GM23338 (cell line): ENCODE results near the gene F9. TPM values are rescaled to one million over a fixed set of nuclear protein-coding genes. Genes with fewer than 3 reads are reported as not detected.

Source experiments
- ATAC-seq: fragments of 200-7000 bp; cut with Tn5 transposase; 3 replicates; pipeline ENCODE4 v1.9.1; 2020
- DNase-seq: peaks from one replicate; pipeline ENCODE4 v3.0.0-alpha.2; 2015; ENCODE audit warnings: low spot score
- H2AFZ ChIP-seq: fragments of 200-600 bp; sonication (generic); 2 replicates; pipeline ENCODE4 v1.8.0; 2016; ENCODE audit warnings: antibody characterized with exemption, mild to moderate bottlenecking, moderate library complexity
- H3F3A ChIP-seq: fragments of 200-600 bp; sonication (generic); replicated peaks from 2 replicates; pipeline ENCODE4 v1.8.0; 2017; ENCODE audit warnings: antibody characterized with exemption, mixed run types, low read depth
- H3K27ac ChIP-seq: fragments of 200-600 bp; sonication (generic); 2 replicates; pipeline ENCODE4 v1.6.1; 2016; ENCODE audit warnings: low read depth
- H3K27me3 ChIP-seq: fragments of 200-600 bp; sonication (generic); 2 replicates; pipeline ENCODE4 v1.8.0; 2016; ENCODE audit warnings: mild to moderate bottlenecking, mixed run types, moderate library complexity; ENCODE audit not compliant: insufficient read depth
- H3K36me3 ChIP-seq: fragments of 200-600 bp; sonication (generic); 2 replicates; pipeline ENCODE4 v1.8.0; 2016; ENCODE audit warnings: mild to moderate bottlenecking; ENCODE audit not compliant: insufficient read depth
- H3K4me1 ChIP-seq: fragments of 200-600 bp; sonication (generic); 2 replicates; pipeline ENCODE4 v1.8.0; 2016; ENCODE audit warnings: mild to moderate bottlenecking, moderate library complexity; ENCODE audit not compliant: insufficient read depth
- H3K4me2 ChIP-seq: fragments of 200-600 bp; sonication (generic); 2 replicates; pipeline ENCODE4 v1.7.1; 2017; ENCODE audit warnings: mixed run types
- H3K4me3 ChIP-seq: fragments of 200-600 bp; sonication (generic); 2 replicates; pipeline ENCODE4 v1.6.1; 2016; ENCODE audit warnings: mixed run types
- H3K79me2 ChIP-seq: fragments of 200-600 bp; sonication (generic); replicated peaks from 2 replicates; pipeline ENCODE4 v1.8.0; 2017; ENCODE audit warnings: mild to moderate bottlenecking; ENCODE audit not compliant: insufficient read depth
- H3K9me2 ChIP-seq: fragments of 200-600 bp; sonication (generic); 2 replicates; pipeline ENCODE4 v1.8.0; 2017; ENCODE audit not compliant: insufficient read depth
- H4K20me1 ChIP-seq: fragments of 200-600 bp; sonication (generic); replicated peaks from 2 replicates; pipeline ENCODE4 v1.8.0; 2017; ENCODE audit warnings: mild to moderate bottlenecking; ENCODE audit not compliant: insufficient read depth
- H3K27ac Mint-ChIP-seq: 2 replicates; pipeline ENCODE4 v1.8.0; 2020; ENCODE audit warnings: inconsistent platforms, mild to moderate bottlenecking, moderate library complexity, mixed read lengths
- H3K27me3 Mint-ChIP-seq: 3 replicates; pipeline ENCODE4 v1.8.0; 2022; ENCODE audit warnings: low read depth, mild to moderate bottlenecking, moderate library complexity, mixed read lengths, inconsistent platforms; ENCODE audit not compliant: insufficient read depth, poor library complexity
- H3K36me3 Mint-ChIP-seq: 3 replicates; pipeline ENCODE4 v1.8.0; 2021; ENCODE audit warnings: low read depth, mild to moderate bottlenecking, inconsistent platforms, moderate library complexity, mixed read lengths
- H3K4me1 Mint-ChIP-seq: 3 replicates; pipeline ENCODE4 v1.8.0; 2020; ENCODE audit warnings: mild to moderate bottlenecking, inconsistent platforms, mixed read lengths
- H3K4me3 Mint-ChIP-seq: 3 replicates; pipeline ENCODE4 v1.8.0; 2021; ENCODE audit warnings: moderate library complexity, mild to moderate bottlenecking, inconsistent platforms, mixed read lengths
- H3K9me3 Mint-ChIP-seq: 3 replicates; pipeline ENCODE4 v1.8.0; 2020; ENCODE audit warnings: moderate library complexity, mild to moderate bottlenecking, inconsistent platforms, mixed read lengths
- CREB1 ChIP-seq: fragments of 250-450 bp; sonication (Bioruptor Pico); IDR thresholded peaks from 2 replicates; pipeline ENCODE4 v1.5.0; 2020; ENCODE audit warnings: low read depth, mild to moderate bottlenecking, moderate library complexity
- CTCF ChIP-seq, 2 experiments: fragments of 200-600 bp in 1 of 2; sonication (generic) in 1 of 2; conservative IDR thresholded peaks; 2 replicates each; pipeline versions ENCODE4 v1.5.1 to v1.6.1; 2016 to 2017; ENCODE audit warnings: antibody characterized with exemption in 2 of 2, low read depth in 2 of 2, mild to moderate bottlenecking in 2 of 2, moderate library complexity in 1 of 2
- EZH2 ChIP-seq: fragments of 200-600 bp; sonication (generic); IDR thresholded peaks from one replicate; pipeline ENCODE4 v1.8.0; 2017; ENCODE audit warnings: antibody characterized with exemption, mild to moderate bottlenecking, low read depth; ENCODE audit not compliant: unreplicated experiment
- EZH2phosphoT487 ChIP-seq: fragments of 200-600 bp; sonication (generic); IDR thresholded peaks from one replicate; pipeline ENCODE4 v1.8.1; 2018; ENCODE audit warnings: antibody characterized with exemption; ENCODE audit not compliant: unreplicated experiment
- JUNB ChIP-seq: IDR thresholded peaks from one replicate; pipeline ENCODE4 v1.6.1; 2016; ENCODE audit warnings: antibody characterized with exemption; ENCODE audit not compliant: unreplicated experiment
- NANOG ChIP-seq: IDR thresholded peaks from 2 replicates; pipeline ENCODE4 v1.6.1; 2016; ENCODE audit warnings: antibody characterized with exemption, borderline replicate concordance
- POLR2AphosphoS5 ChIP-seq: IDR thresholded peaks from 2 replicates; pipeline ENCODE4 v1.6.1; 2016; ENCODE audit warnings: antibody characterized with exemption, low read depth
- REST ChIP-seq: IDR thresholded peaks from one replicate; pipeline ENCODE4 v1.6.1; 2018; ENCODE audit warnings: antibody characterized with exemption; ENCODE audit not compliant: unreplicated experiment
- STAT1 ChIP-seq: IDR thresholded peaks from one replicate; pipeline ENCODE4 v1.6.1; 2016; ENCODE audit warnings: antibody characterized with exemption; ENCODE audit not compliant: unreplicated experiment
- ZNF114 ChIP-seq: fragments of 250-450 bp; sonication (Bioruptor Pico); IDR thresholded peaks from 2 replicates; pipeline ENCODE4 v1.5.0; 2020; ENCODE audit warnings: mild to moderate bottlenecking, moderate library complexity
- ZNF331 ChIP-seq: fragments of 250-450 bp; sonication (Bioruptor Pico); IDR thresholded peaks from 2 replicates; pipeline ENCODE4 v1.5.0; 2020; ENCODE audit warnings: low read depth, mild to moderate bottlenecking, moderate library complexity
- long read RNA-seq: library from polyadenylated mRNA; unstranded; transcript quantifications from one replicate; pipeline ENCODE4 v2.0.0, GENCODE V29; 2020; ENCODE audit not compliant: unreplicated experiment
- polyA plus RNA-seq: library from polyadenylated mRNA; unstranded; fragments of >200 nt; fragmentation: Nextera tagmentation; extraction: Ambion mirVana; gene quantifications from 2 replicates; pipeline ENCODE4 v1.2.1, GENCODE V29; 2016
- total RNA-seq: library from RNA; depleted of rRNA; stranded (reverse); fragments of >200 nt; shearing (Covaris generic); gene quantifications from 2 replicates; pipeline ENCODE4 v1.2.3, GENCODE V29; 2014; rRNA removed
- TF ChIP-seq, protein P1 (sequence below): fragments of 250-450 bp; sonication (Bioruptor Pico); IDR thresholded peaks from 2 replicates; pipeline ENCODE4 v1.5.0; 2020; ENCODE audit warnings: mild to moderate bottlenecking, moderate library complexity
- TF ChIP-seq, protein P2 (sequence below): IDR thresholded peaks from 2 replicates; pipeline ENCODE4 v1.6.1; 2016; ENCODE audit warnings: antibody characterized with exemption

Gene F9
- total RNA-seq, result not detected in 2 replicates
- polyA plus RNA-seq, result not detected in 2 replicates
- long read RNA-seq, result 0 reads

DNA sequence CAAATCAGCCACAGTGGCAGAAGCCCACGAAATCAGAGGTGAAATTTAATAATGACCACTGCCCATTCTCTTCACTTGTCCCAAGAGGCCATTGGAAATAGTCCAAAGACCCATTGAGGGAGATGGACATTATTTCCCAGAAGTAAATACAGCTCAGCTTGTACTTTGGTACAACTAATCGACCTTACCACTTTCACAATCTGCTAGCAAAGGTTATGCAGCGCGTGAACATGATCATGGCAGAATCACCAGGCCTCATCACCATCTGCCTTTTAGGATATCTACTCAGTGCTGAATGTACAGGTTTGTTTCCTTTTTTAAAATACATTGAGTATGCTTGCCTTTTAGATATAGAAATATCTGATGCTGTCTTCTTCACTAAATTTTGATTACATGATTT, at the start of gene F9:
Gene F9, plus strand, starts transcription at position 190 of the 400 bp plus-strand sequence. Its CDS starts 26 bp downstream, at position 216.
- H3K27me3 ChIP-seq, result no peaks in the 10 kb centered on the region
- no peaks in the 10 kb centered on the region for H3K4me1 ChIP-seq
- Mint-ChIP-seq H3K27me3 (no peaks in the 10 kb centered on the region), H3K36me3 (no peaks in the 10 kb centered on the region), H3K9me3 (no peaks in the 10 kb centered on the region), H3K4me1 (no peaks in the 10 kb centered on the region), H3K4me3 (no peak within 1 kb of the TSS), H3K27ac (no peak within 1 kb of the TSS)
- ATAC-seq, result no peak
- TF ChIP-seq EZH2phosphoT487 (no peak), ZNF331 (no peak), POLR2AphosphoS5 (no peak), CTCF (conservative IDR thresholded peaks at IDR 0.05; ENCODE audit: low read depth in 2 of 2) (no peak), ZNF114 (no peak), NANOG (no peak), EZH2 (no peak), CREB1 (CRISPR knock-in tag) (no peak), STAT1 (no peak), REST (no peak), JUNB (no peak)
- TF ChIP-seq, protein P1, sequence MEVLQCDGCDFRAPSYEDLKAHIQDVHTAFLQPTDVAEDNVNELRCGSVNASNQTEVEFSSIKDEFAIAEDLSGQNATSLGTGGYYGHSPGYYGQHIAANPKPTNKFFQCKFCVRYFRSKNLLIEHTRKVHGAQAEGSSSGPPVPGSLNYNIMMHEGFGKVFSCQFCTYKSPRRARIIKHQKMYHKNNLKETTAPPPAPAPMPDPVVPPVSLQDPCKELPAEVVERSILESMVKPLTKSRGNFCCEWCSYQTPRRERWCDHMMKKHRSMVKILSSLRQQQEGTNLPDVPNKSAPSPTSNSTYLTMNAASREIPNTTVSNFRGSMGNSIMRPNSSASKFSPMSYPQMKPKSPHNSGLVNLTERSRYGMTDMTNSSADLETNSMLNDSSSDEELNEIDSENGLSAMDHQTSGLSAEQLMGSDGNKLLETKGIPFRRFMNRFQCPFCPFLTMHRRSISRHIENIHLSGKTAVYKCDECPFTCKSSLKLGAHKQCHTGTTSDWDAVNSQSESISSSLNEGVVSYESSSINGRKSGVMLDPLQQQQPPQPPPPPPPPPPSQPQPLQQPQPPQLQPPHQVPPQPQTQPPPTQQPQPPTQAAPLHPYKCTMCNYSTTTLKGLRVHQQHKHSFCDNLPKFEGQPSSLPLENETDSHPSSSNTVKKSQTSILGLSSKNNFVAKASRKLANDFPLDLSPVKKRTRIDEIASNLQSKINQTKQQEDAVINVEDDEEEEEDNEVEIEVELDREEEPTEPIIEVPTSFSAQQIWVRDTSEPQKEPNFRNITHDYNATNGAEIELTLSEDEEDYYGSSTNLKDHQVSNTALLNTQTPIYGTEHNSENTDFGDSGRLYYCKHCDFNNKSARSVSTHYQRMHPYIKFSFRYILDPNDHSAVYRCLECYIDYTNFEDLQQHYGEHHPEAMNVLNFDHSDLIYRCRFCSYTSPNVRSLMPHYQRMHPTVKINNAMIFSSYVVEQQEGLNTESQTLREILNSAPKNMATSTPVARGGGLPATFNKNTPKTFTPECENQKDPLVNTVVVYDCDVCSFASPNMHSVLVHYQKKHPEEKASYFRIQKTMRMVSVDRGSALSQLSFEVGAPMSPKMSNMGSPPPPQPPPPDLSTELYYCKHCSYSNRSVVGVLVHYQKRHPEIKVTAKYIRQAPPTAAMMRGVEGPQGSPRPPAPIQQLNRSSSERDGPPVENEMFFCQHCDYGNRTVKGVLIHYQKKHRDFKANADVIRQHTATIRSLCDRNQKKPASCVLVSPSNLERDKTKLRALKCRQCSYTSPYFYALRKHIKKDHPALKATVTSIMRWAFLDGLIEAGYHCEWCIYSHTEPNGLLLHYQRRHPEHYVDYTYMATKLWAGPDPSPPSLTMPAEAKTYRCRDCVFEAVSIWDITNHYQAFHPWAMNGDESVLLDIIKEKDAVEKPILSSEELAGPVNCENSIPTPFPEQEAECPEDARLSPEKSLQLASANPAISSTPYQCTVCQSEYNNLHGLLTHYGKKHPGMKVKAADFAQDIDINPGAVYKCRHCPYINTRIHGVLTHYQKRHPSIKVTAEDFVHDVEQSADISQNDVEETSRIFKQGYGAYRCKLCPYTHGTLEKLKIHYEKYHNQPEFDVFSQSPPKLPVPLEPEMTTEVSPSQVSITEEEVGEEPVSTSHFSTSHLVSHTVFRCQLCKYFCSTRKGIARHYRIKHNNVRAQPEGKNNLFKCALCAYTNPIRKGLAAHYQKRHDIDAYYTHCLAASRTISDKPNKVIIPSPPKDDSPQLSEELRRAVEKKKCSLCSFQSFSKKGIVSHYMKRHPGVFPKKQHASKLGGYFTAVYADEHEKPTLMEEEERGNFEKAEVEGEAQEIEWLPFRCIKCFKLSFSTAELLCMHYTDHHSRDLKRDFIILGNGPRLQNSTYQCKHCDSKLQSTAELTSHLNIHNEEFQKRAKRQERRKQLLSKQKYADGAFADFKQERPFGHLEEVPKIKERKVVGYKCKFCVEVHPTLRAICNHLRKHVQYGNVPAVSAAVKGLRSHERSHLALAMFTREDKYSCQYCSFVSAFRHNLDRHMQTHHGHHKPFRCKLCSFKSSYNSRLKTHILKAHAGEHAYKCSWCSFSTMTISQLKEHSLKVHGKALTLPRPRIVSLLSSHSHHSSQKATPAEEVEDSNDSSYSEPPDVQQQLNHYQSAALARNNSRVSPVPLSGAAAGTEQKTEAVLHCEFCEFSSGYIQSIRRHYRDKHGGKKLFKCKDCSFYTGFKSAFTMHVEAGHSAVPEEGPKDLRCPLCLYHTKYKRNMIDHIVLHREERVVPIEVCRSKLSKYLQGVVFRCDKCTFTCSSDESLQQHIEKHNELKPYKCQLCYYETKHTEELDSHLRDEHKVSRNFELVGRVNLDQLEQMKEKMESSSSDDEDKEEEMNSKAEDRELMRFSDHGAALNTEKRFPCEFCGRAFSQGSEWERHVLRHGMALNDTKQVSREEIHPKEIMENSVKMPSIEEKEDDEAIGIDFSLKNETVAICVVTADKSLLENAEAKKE, result no peak
- TF ChIP-seq, protein P2, sequence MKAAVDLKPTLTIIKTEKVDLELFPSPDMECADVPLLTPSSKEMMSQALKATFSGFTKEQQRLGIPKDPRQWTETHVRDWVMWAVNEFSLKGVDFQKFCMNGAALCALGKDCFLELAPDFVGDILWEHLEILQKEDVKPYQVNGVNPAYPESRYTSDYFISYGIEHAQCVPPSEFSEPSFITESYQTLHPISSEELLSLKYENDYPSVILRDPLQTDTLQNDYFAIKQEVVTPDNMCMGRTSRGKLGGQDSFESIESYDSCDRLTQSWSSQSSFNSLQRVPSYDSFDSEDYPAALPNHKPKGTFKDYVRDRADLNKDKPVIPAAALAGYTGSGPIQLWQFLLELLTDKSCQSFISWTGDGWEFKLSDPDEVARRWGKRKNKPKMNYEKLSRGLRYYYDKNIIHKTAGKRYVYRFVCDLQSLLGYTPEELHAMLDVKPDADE, result no peak
- no peak within 1 kb of the TSS for H2AFZ ChIP-seq
- no peaks in the 10 kb centered on the region for H3F3A ChIP-seq
- H4K20me1 ChIP-seq, result no peaks in the 10 kb centered on the region
- no peak within 1 kb of the TSS for H3K4me2 ChIP-seq
- no peak within 1 kb of the TSS for H3K27ac ChIP-seq
- no peaks in the 10 kb centered on the region for H3K36me3 ChIP-seq
- no peaks in the 10 kb centered on the region for H3K9me2 ChIP-seq
- H3K79me2 ChIP-seq, result no peaks in the 10 kb centered on the region
- DNase-seq, result no peak
- no peak within 1 kb of the TSS for H3K4me3 ChIP-seq
